ENCODE data around the gene CLEC16A. TPM values are rescaled to one million over a fixed set of nuclear protein-coding genes. Genes with fewer than 3 reads are reported as not detected.

Gene CLEC16A
- total RNA-seq, 1 donor from 2014 or later, result 34.6 TPM

DNA sequence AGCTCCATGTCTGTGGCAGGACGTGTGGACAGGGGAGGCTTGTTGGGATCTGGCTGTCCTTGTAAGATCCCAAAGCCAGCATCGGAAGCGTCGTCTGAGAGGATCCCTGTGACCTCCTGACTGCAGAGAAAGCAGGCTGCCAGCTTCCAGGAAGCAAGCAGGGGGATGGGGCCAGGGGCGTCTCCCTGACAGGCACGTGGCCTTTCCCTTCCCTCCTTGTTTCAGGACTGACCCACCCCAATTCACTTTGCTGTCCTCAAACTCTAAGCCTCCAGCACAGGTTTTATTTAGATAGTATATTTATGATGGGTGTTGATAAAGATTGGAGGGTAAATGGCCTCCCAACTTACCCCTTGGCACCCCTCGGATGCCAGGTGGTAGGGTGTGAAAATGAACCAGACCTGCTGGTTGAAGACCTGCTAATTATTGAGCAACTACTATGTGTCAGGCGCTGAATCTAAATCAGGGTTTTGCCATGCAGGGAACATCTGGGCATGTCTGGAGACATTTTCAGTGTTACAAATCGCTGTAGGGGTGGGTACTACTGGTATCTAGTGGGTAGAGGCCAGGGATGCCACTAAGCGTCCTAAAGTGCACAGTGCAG, 287.1 kb downstream of the CLEC16A start:
- no peaks in the 10 kb centered on the region for H3K27me3 ChIP-seq (ENCODE audit: low read depth)
- ATAC-seq, result no peak
- TF ChIP-seq, protein P1, sequence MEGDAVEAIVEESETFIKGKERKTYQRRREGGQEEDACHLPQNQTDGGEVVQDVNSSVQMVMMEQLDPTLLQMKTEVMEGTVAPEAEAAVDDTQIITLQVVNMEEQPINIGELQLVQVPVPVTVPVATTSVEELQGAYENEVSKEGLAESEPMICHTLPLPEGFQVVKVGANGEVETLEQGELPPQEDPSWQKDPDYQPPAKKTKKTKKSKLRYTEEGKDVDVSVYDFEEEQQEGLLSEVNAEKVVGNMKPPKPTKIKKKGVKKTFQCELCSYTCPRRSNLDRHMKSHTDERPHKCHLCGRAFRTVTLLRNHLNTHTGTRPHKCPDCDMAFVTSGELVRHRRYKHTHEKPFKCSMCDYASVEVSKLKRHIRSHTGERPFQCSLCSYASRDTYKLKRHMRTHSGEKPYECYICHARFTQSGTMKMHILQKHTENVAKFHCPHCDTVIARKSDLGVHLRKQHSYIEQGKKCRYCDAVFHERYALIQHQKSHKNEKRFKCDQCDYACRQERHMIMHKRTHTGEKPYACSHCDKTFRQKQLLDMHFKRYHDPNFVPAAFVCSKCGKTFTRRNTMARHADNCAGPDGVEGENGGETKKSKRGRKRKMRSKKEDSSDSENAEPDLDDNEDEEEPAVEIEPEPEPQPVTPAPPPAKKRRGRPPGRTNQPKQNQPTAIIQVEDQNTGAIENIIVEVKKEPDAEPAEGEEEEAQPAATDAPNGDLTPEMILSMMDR (IDR thresholded peaks at IDR 0.05), result no peak
- H3K27ac ChIP-seq, result no peak overlapping the region
- H3K36me3 ChIP-seq, result no peaks in the 10 kb centered on the region
- DNase-seq, result no peak
- peaks cover 17% of the 10 kb centered on the region for H3K4me1 ChIP-seq
- H3K9me3 ChIP-seq, result no peaks in the 10 kb centered on the region
- H3K4me3 ChIP-seq, result no peak overlapping the region
- intact Hi-C loops (cut with DNase I), result no loop called here

Other genes with a start within 250 kb of the CLEC16A start
- gene TEKT5, start 249.6 kb upstream of the CLEC16A start, total RNA-seq, result not detected
- gene NUBP1, start 200.7 kb upstream of the CLEC16A start, total RNA-seq, result 37.7 TPM
- gene TVP23A, start 125.8 kb upstream of the CLEC16A start, total RNA-seq, result 0.24 TPM
- gene CIITA, start 67.4 kb upstream of the CLEC16A start, total RNA-seq, result 119 TPM
- gene DEXI, start 2.1 kb upstream of the CLEC16A start, total RNA-seq, result 29.9 TPM

Measured in lower lobe of right lung (tissue), 2 donors.